ENCODE measurements around the gene PLEKHA1.

PLEKHA1 gene

GRCh38 chr10:122461367-122461728, 86.8 kb downstream of the PLEKHA1 start, which contains the start of gene HTRA1:
Gene HTRA1 (plus strand): TSS chr10:122461553. CDS start chr10:122461653, 100 bp downstream.
- DNase-seq (ENCODE audit: low read depth, low spot score): no peak

- no peak for DNase-seq (ENCODE audit: low read depth, low spot score)
Observed at GRCh38 chr10:122461729-122462532, 87.4 kb downstream of the PLEKHA1 start.

GRCh38 chr10:122462533-122463465, 88.3 kb downstream of the PLEKHA1 start:
- DNase-seq (ENCODE audit: low read depth, low spot score): no peak

GRCh38 chr10:122463466-122464249, 89.2 kb downstream of the PLEKHA1 start:
- DNase-seq (ENCODE audit: low read depth, low spot score): no peak

GRCh38 chr10:122464250-122464510, 89.7 kb downstream of the PLEKHA1 start:
- DNase-seq (ENCODE audit: low read depth, low spot score): no peak

GRCh38 chr10:122464586-122464985, 90.1 kb downstream of the PLEKHA1 start:
- no peak for DNase-seq (ENCODE audit: low read depth, low spot score)

GRCh38 chr10:122465401-122466040, 91.0 kb downstream of the PLEKHA1 start:
- DNase-seq (ENCODE audit: low read depth, low spot score): no peak

GRCh38 chr10:122466951-122467381, 92.5 kb downstream of the PLEKHA1 start:
- DNase-seq (ENCODE audit: low read depth, low spot score): no peak

GRCh38 chr10:122467701-122468100, 93.2 kb downstream of the PLEKHA1 start:
- no peak for DNase-seq (ENCODE audit: low read depth, low spot score)

GRCh38 chr10:122468307-122468925, 93.9 kb downstream of the PLEKHA1 start:
- DNase-seq (ENCODE audit: low read depth, low spot score): no peak

- peak; percentile 79 for DNase-seq (ENCODE audit: low read depth, low spot score)
Observed at GRCh38 chr10:122468926-122469781, 94.6 kb downstream of the PLEKHA1 start.

GRCh38 chr10:122469848-122470247, 95.3 kb downstream of the PLEKHA1 start:
- DNase-seq (ENCODE audit: low read depth, low spot score): no peak

GRCh38 chr10:122471531-122472177, 97.1 kb downstream of the PLEKHA1 start:
- DNase-seq (ENCODE audit: low read depth, low spot score): no peak

GRCh38 chr10:122473116-122473515, 98.6 kb downstream of the PLEKHA1 start:
- DNase-seq (ENCODE audit: low read depth, low spot score): no peak

- DNase-seq (ENCODE audit: low read depth, low spot score): no peak
Observed at GRCh38 chr10:122474131-122474818, 99.8 kb downstream of the PLEKHA1 start.

- no peak for DNase-seq (ENCODE audit: low read depth, low spot score)
Observed at GRCh38 chr10:122475100-122475499, 100.6 kb downstream of the PLEKHA1 start.

- no peak for DNase-seq (ENCODE audit: low read depth, low spot score)
Observed at GRCh38 chr10:122475591-122476332, 101.3 kb downstream of the PLEKHA1 start.

- DNase-seq (ENCODE audit: low read depth, low spot score): no peak
Observed at GRCh38 chr10:122476333-122476695, 101.8 kb downstream of the PLEKHA1 start.

Measured in brain pericyte (primary cell).